ENCODE measurements around the gene COL11A1.

DNA sequence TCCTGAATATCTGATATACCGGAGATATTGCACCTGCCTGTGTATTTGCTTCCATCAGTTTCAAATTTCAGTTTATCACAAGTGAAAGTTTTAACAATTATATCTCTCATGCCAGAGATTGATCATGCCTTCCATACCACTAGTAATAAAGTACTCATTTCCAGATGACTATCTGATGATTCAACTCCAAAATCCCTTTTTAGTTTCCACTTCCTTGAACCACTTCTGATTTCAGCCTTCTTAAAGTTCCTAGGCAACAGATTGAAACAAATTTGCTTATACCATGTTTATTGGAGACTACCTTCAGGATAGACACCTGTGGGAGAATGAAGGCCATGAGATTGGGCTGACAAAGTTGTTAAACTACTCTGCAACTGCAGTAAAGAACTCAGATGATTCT, 21.5 kb upstream of the COL11A1 start:
- TF ChIP-seq, protein P1, sequence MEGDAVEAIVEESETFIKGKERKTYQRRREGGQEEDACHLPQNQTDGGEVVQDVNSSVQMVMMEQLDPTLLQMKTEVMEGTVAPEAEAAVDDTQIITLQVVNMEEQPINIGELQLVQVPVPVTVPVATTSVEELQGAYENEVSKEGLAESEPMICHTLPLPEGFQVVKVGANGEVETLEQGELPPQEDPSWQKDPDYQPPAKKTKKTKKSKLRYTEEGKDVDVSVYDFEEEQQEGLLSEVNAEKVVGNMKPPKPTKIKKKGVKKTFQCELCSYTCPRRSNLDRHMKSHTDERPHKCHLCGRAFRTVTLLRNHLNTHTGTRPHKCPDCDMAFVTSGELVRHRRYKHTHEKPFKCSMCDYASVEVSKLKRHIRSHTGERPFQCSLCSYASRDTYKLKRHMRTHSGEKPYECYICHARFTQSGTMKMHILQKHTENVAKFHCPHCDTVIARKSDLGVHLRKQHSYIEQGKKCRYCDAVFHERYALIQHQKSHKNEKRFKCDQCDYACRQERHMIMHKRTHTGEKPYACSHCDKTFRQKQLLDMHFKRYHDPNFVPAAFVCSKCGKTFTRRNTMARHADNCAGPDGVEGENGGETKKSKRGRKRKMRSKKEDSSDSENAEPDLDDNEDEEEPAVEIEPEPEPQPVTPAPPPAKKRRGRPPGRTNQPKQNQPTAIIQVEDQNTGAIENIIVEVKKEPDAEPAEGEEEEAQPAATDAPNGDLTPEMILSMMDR (IDR thresholded peaks at IDR 0.05; ENCODE audit: borderline replicate concordance, extremely low read depth, low read length, poor library complexity, severe bottlenecking), result no peak
- TF ChIP-seq EZH2 (IDR thresholded peaks at IDR 0.05; ENCODE audit: borderline replicate concordance, low read depth, low read length, severe bottlenecking), result no peak

Data from DND-41 (cell line).